CD14-positive monocyte (primary cell): ENCODE results near the gene SLCO4A1. TPM values are rescaled to one million over a fixed set of nuclear protein-coding genes. Genes with fewer than 3 reads are reported as not detected.

Source experiments
- DNase-seq, 3 donors: peaks; one replicate each; pipeline ENCODE4 v3.0.0-alpha.2; 2011 to 2022
- H2AFZ ChIP-seq: 2 replicates; pipeline ENCODE4 v1.6.0; 2012; ENCODE audit warnings: mild to moderate bottlenecking, low read depth, low read length, inconsistent platforms; ENCODE audit not compliant: insufficient read depth, poor library complexity, severe bottlenecking
- H3K27ac ChIP-seq, 2 donors: 1 replicate in 1 of 2; 2 replicates in 1 of 2; pipeline ENCODE4 v1.5.1; 2012 to 2013; ENCODE audit warnings: low read length in 2 of 2, control low read depth in 1 of 2, inconsistent platforms in 1 of 2, low read depth in 1 of 2, mild to moderate bottlenecking in 1 of 2
- H3K27me3 ChIP-seq, 2 donors: one replicate each; pipeline versions ENCODE4 v1.6.0 to v1.6.1; 2011 to 2013; ENCODE audit warnings: low read length in 2 of 2; ENCODE audit not compliant: control insufficient read depth in 2 of 2, insufficient read depth in 2 of 2
- H3K36me3 ChIP-seq, 2 donors: replicated peaks in 1 of 2; 1 replicate in 1 of 2; 2 replicates in 1 of 2; pipeline versions ENCODE4 v1.5.1 to v1.6.1; 2012 to 2013; ENCODE audit warnings: low read length in 2 of 2, control low read depth in 1 of 2, inconsistent platforms in 1 of 2, mild to moderate bottlenecking in 1 of 2; ENCODE audit not compliant: insufficient read depth in 2 of 2, control insufficient read depth in 1 of 2
- H3K4me1 ChIP-seq, 2 donors: 1 replicate in 1 of 2; 2 replicates in 1 of 2; pipeline versions ENCODE4 v1.5.1 to v1.6.1; 2012 to 2013; ENCODE audit warnings: low read length in 2 of 2, control low read depth in 1 of 2, inconsistent platforms in 1 of 2, mild to moderate bottlenecking in 1 of 2, moderate library complexity in 1 of 2; ENCODE audit not compliant: insufficient read depth in 2 of 2, control insufficient read depth in 1 of 2
- H3K4me2 ChIP-seq: replicated peaks from 2 replicates; pipeline ENCODE3; 2012; ENCODE audit warnings: low read length, moderate library complexity, mild to moderate bottlenecking; ENCODE audit not compliant: poor library complexity, severe bottlenecking; ENCODE audit errors: extremely low read depth
- H3K4me3 ChIP-seq, 3 experiments: fragments of 200-600 bp in 1 of 3; sonication (generic) in 1 of 3; replicated peaks in 1 of 3; 1 replicate in 2 of 3; 2 replicates in 1 of 3; pipeline ENCODE4 v1.5.1; 2011 to 2013; ENCODE audit warnings: low read length in 3 of 3, mild to moderate bottlenecking in 3 of 3, control low read depth in 2 of 3, low read depth in 2 of 3, inconsistent platforms in 1 of 3, moderate library complexity in 1 of 3
- H3K79me2 ChIP-seq: 2 replicates; pipeline ENCODE4 v1.6.0; 2012; ENCODE audit warnings: mild to moderate bottlenecking, control low read depth, inconsistent platforms, low read length, moderate library complexity; ENCODE audit not compliant: insufficient read depth
- H3K9ac ChIP-seq: 2 replicates; pipeline ENCODE4 v1.6.0; 2017; ENCODE audit warnings: low read length, mild to moderate bottlenecking; ENCODE audit not compliant: insufficient read depth, poor library complexity, severe bottlenecking
- H3K9me3 ChIP-seq, 2 donors: replicated peaks in 1 of 2; 1 replicate in 1 of 2; 2 replicates in 1 of 2; pipeline versions ENCODE4 v1.5.1 to v1.6.1; 2012 to 2013; ENCODE audit warnings: low read length in 2 of 2, control low read depth in 1 of 2; ENCODE audit not compliant: control insufficient read depth in 1 of 2, insufficient read depth in 1 of 2
- H4K20me1 ChIP-seq: 2 replicates; pipeline ENCODE4 v1.6.0; 2012; ENCODE audit warnings: mild to moderate bottlenecking, low read length, control low read depth, moderate library complexity; ENCODE audit not compliant: insufficient read depth
- H3K27ac Mint-ChIP-seq, 7 donors: one replicate each; pipeline ENCODE4 v1.8.0; 2020; ENCODE audit warnings: mild to moderate bottlenecking in 7 of 7, mixed read lengths in 7 of 7, moderate library complexity in 6 of 7, inconsistent platforms in 2 of 7
- H3K27me3 Mint-ChIP-seq, 3 donors: one replicate each; pipeline ENCODE4 v1.8.0; 2021 to 2022; ENCODE audit warnings: low read depth in 3 of 3, mild to moderate bottlenecking in 3 of 3, mixed read lengths in 3 of 3, moderate library complexity in 3 of 3, inconsistent platforms in 1 of 3
- H3K36me3 Mint-ChIP-seq, 2 donors: one replicate each; pipeline ENCODE4 v1.8.0; 2020; ENCODE audit warnings: mixed read lengths in 2 of 2, inconsistent platforms in 1 of 2, mild to moderate bottlenecking in 1 of 2
- H3K4me1 Mint-ChIP-seq: one replicate; pipeline ENCODE4 v1.8.0; 2020; ENCODE audit warnings: mild to moderate bottlenecking, mixed read lengths
- H3K4me3 Mint-ChIP-seq, 2 donors: one replicate each; pipeline ENCODE4 v1.8.0; 2020; ENCODE audit warnings: mild to moderate bottlenecking in 2 of 2, mixed read lengths in 2 of 2, moderate library complexity in 1 of 2
- H3K9me3 Mint-ChIP-seq, 7 donors: one replicate each; pipeline ENCODE4 v1.8.0; 2020 to 2022; ENCODE audit warnings: mixed read lengths in 7 of 7, mild to moderate bottlenecking in 6 of 7, moderate library complexity in 6 of 7, inconsistent platforms in 2 of 7
- CTCF ChIP-seq: fragments of 200-600 bp; IDR thresholded peaks from one replicate; pipeline ENCODE4 v1.8.0; 2022; ENCODE audit warnings: antibody characterized with exemption, mild to moderate bottlenecking
- WGBS: methylation state at CpG from one replicate; pipeline ENCODE4 v1.1.5; 2013; ENCODE audit warnings: missing lambda C conversion rate; ENCODE audit not compliant: insufficient coverage; 5-methylcytosine and 5-hydroxymethylcytosine counted together
- intact Hi-C, 2 donors: fragments of 100-400 bp; cut with micrococcal nuclease; formaldehyde crosslinking; loops; one replicate each; pipeline versions ENCODE4 v1.15.0 to v1.15.1; 2023
- polyA plus RNA-seq, 3 donors: library from polyadenylated mRNA; depleted of rRNA in 1 of 3; unstranded in 2 of 3; stranded (reverse) in 1 of 3; fragments of 300-500 nt in 2 of 3; fragments of >200 nt in 1 of 3; fragmentation: Illumina TruSeq in 2 of 3; gene quantifications; 1 replicate in 2 of 3; 2 replicates in 1 of 3; pipeline ENCODE4 v1.2.3, GENCODE V29; 2012 to 2021

SLCO4A1 gene
- polyA plus RNA-seq, 3 donors: 0.05 to 0.42 (median 0.26) TPM

DNA sequence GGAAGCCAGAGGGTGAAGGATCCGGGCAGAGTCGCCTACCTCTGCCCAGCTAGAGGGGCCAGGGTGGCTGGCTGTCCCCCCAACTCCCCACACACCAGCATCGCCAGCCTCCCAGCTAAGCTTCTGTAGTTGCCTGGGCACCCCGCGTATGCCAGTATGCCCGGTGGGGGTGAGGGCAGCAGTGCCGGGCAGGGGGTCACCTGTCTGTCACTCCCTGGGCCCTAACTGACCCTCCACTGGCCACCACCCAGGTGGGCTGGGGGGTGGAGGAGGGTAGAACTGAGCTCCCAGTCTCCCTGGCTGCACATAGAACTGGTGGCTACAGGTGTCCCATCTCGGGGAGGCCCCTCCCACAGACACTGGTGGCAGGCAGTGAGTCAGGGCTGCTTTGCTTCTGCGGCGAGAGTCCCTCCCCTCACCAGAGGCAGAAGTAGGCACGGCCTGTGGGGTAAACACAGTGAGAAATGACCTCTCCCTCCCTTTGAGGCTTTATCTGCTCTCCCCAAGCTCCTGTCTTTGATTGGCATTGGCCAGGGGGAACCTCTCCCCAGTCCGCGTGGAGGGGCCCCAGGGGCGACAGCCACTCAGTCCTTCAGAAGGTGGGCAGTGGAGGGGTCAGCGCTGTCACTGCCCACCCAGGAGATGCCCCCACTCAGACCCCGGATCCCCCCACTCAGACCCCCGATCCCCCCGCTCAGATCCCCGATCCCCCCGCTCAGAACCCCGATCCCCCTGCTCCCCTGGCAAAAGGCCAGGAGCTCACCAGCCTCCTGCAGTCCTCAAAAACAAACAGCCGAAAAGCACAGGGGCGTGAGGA, 68.8 kb downstream of the SLCO4A1 start:
- peak overlapping the region; percentile 28 for H3K9ac ChIP-seq
- H3K4me2 ChIP-seq: peak overlapping the region; percentile 85
- Mint-ChIP-seq H3K36me3 (peaks cover 20% of the 10 kb centered on the region in 2 donors), H3K27me3 (peaks cover 23 to 51% (median 40%) of the 10 kb centered on the region in 3 donors), H3K27ac (peak overlapping the region in 4 of 7 donors; percentile 4 to 84 (median 62)), H3K4me1 (peaks cover 43% of the 10 kb centered on the region), H3K4me3 (peak overlapping the region; percentile 77 to 79), H3K9me3 (peaks cover 0 to 5% (median 2%) of the 10 kb centered on the region in 7 donors)
- peaks cover 14% of the 10 kb centered on the region for H4K20me1 ChIP-seq
- peaks cover 0 to 24% of the 10 kb centered on the region in 2 donors for H3K27me3 ChIP-seq
- no peaks in the 10 kb centered on the region for H3K9me3 ChIP-seq
- no peak overlapping the region for H3K27ac ChIP-seq
- no CpG with 5 or more reads among the region's 23 CpGs for WGBS
- peak overlapping the region in 2 of 3 experiments; percentile 0 to 66 for H3K4me3 ChIP-seq
- no peak overlapping the region for H2AFZ ChIP-seq
- H3K4me1 ChIP-seq: peaks cover 35 to 56% of the 10 kb centered on the region in 2 donors
- intact Hi-C loops: loop anchor here in 1 of 2 donors (2.0 to 5.0 kb wide), 2 partner anchors 22 to 36 kb away; no protein-coding TSS in a partner anchor
- DNase-seq: peak; percentile 80 to 91 (median 83)
- peaks cover 28% of the 10 kb centered on the region for H3K79me2 ChIP-seq
- no peaks in the 10 kb centered on the region for H3K36me3 ChIP-seq
- TF ChIP-seq CTCF: no peak

GRCh38 chr20:62711703-62712101, 69.4 kb downstream of the SLCO4A1 start:
- H3K27me3 Mint-ChIP-seq: peaks cover 25 to 48% (median 43%) of the 10 kb centered on the region in 3 donors
- Histone ChIP-seq H3K4me2 (peak overlapping the region; percentile 85), H3K27me3 (peaks cover 0 to 24% of the 10 kb centered on the region in 2 donors)

More at GRCh38 chr20:62711703-62712101, 69.4 kb downstream of the SLCO4A1 start:
- Mint-ChIP-seq H3K36me3 (peaks cover 20 to 21% of the 10 kb centered on the region in 2 donors), H3K27ac (peak overlapping the region in 2 of 7 donors; percentile 47 to 77), H3K9me3 (peaks cover 0 to 5% (median 2%) of the 10 kb centered on the region in 7 donors), H3K4me3 (peak overlapping the region in 1 of 2 donors; percentile 79), H3K4me1 (peaks cover 48% of the 10 kb centered on the region)
- H3K4me3 ChIP-seq: peak overlapping the region in 1 of 3 experiments; percentile 66
- no peaks in the 10 kb centered on the region for H3K36me3 ChIP-seq
- H2AFZ ChIP-seq: no peak overlapping the region
- TF ChIP-seq CTCF: no peak
- H3K9me3 ChIP-seq: no peaks in the 10 kb centered on the region
- H3K4me1 ChIP-seq: peaks cover 35 to 62% of the 10 kb centered on the region in 2 donors
- H3K9ac ChIP-seq: no peak overlapping the region
- 88% methylated on average over 23 of the region's 23 CpGs for WGBS
- DNase-seq: no peak
- no peak overlapping the region for H3K27ac ChIP-seq
- H4K20me1 ChIP-seq: peaks cover 18% of the 10 kb centered on the region
- intact Hi-C loops: loop anchor here in 1 of 2 donors (2.0 to 5.0 kb wide), 2 partner anchors 21 to 36 kb away; no protein-coding TSS in a partner anchor
- H3K79me2 ChIP-seq: peaks cover 28% of the 10 kb centered on the region
